RKO (cell line): ENCODE data around the gene MBD3.
"Not testable (repeated sequence)": the region's sequence is repeated elsewhere in the genome, so short reads cannot be mapped to it uniquely, and the experiment has no call there.

Source experiments
- DNase-seq: peaks from one replicate; pipeline ENCODE4 v3.0.0-alpha.2; 2016; ENCODE audit warnings: low spot score

MBD3 gene

DNA sequence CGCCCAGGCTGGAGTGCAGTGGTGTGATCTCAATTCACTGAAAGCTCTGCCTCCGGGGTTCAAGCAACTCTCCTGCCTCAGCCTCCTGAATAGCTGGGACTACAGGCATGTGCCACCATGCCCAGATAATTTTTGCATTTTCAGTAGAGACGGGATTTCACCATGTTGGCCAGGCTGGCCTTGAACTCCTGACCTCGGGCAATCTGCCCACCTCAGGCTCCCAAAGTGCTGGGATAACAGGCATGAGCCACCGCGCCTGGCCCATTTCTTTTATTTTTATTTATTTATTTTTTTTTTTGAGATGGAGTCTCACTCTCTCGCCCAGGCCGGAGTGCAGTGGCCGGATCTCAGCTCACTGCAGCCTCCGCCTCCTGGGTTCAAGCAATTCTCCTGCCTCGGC lies 52.9 kb downstream of the MBD3 start:
- DNase-seq, result not testable (repeated sequence)

- no peak for DNase-seq
Measured at GRCh38 chr19:1538978-1539377, 53.7 kb downstream of the MBD3 start.

DNA sequence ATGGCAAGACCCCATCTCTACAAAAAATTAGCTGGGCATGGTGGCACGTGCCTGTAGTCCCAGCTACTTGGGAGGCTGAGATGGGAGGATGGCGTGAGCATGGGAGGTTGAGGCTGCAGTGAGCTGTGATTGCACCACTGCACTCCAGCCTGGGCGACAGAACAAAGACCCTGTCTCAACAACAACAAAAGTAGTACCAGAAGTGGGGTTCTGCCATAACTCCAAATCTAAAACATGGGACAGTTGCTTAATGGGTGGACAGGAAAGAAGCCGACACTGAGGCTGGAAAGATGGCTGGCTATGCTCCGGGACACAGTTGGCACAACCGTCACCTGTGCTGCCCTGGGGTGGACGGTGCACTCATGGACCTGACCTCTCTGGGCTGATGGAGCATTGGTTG lies 57.0 kb downstream of the MBD3 start:
- DNase-seq, result not testable (repeated sequence)

DNA sequence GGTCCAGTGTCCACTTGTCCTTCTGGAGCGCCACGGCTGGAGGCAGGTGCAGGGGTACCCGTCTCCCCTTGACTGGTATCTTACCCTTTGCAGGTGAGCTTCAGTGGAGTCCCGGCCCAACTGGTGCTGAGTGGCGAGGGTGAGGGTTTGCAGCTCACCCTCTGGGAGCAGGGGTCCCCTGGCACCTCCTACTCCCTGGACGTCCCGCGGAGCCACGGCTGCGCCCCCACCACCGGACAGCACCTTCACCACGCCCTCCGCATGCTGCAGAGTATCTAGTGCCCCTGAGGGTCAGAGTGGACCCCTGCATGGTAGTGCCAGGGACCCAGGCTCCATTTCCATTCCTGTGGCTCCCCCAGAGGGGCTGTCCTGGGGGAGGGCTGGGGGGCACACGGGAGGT lies 57.7 kb downstream of the MBD3 start:
- no peak for DNase-seq

DNA sequence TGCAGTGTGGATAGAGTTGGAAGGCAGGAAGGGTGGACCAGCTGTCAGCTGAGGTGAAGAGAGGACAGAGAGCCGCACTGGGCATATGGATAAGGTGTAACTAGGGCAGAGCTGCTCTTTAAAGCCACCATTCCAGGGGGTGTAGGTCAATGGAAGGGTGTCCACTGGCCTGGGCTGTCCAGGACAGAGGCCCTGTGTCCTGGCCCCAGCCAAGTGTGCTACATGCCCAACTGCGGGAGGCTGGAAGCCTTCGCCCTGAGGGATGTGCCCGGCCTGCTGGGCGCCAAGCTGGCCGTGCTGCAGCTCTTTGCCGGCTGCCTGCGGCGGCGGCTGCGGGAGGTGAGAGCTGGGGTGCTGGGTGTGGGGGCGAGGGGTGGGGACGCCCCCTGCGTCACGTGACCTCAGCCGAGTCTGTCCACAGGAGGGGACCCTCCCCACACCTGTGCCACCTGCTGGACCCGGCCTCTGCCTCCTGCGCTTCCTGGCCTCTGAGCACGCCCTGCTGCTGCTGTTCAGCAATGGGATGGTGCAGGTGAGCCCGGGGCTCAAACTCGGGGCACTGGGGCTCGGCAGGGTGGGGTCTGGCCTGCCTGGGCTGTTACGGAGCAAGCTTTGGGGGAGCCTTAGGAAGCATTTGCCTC lies 59.0 kb downstream of the MBD3 start:
- DNase-seq, result no peak

DNA sequence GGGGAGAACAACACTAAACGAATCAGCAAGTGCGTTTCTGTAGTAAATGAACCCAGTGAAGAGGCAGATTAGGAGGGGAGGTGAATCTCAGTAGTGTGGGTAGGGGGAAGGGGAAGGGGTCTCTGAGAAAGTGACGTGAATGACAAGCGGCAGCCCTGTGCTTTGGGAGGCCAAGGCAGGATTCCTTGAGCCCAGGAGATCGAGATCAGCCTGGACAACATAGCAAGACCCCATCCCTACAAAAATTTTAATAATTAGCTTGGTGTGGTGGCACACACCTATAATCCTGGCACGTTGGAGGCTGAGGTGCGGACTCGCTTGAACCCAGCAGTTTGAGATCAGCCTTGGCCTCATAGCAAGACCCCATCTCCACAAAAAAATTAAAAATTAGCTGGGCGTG lies 60.7 kb downstream of the MBD3 start:
- no peak for DNase-seq

DNA sequence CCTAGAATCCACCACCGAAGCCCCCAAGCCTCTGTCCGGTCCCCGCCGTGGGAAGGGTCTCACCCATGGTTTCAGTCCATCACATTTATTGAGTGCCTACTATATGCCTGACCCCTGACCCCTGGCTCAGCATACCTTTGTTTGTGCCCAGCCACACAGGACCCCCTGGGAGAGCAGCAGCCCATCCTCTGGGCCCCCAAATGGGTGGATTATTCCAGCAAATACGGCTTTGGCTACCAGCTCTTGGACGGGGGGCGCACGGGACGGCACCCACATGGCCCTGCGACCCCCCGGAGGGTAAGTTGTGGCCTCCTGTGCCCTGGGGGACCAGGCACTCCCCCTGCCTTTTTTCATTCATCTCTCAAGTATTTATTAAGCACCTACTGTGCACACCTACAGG lies 61.1 kb downstream of the MBD3 start:
- no peak for DNase-seq

- not testable (repeated sequence) for DNase-seq
Measured at GRCh38 chr19:1530856-1531255, 61.8 kb downstream of the MBD3 start.

- no peak for DNase-seq
Measured at GRCh38 chr19:1529430-1529816, 63.2 kb downstream of the MBD3 start.

DNA sequence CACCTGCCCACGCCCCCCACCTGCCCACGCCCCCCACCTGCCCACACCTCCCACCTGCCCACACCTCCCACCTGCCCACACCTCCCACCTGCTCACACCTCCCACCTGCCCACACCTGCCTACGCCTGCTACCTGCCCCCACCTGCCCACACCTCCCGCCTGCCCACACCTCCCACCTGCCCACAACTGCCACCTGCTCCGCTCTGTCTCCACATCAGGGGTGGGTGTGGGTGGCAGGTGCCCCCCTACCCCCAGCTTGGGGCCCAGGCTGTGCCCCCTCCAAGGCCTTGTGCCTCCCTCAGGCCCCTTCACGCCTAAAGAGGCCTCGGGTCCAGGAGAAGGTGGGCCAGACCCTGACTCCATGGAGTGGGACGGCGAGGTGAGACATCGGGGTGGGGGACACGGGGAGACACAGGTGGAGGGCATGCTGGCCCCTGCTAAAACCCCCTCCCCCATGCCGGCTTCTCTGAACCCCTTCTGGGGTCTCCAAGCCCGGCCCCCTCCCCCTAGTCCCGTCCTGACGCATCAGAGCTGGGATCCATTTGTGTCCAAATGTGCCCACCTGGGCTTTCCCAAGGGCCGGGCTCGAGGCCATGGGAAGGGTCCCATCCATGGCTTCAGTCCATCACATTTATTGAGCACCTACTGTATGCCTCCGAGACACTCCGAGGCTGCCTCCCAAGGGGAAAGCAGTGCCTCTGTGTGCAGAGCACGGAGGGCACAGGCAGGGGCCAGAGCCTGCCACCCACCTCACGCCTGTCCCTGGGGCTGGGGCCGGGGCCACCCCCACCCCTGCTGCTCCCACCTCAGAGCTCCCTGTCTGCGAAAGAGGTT lies 63.9 kb downstream of the MBD3 start:
- DNase-seq, result no peak

GRCh38 chr19:1527650-1528309 lies 64.9 kb downstream of the MBD3 start:
- no peak for DNase-seq

- DNase-seq, result no peak
Measured at GRCh38 chr19:1526979-1527649, 65.6 kb downstream of the MBD3 start.

DNA sequence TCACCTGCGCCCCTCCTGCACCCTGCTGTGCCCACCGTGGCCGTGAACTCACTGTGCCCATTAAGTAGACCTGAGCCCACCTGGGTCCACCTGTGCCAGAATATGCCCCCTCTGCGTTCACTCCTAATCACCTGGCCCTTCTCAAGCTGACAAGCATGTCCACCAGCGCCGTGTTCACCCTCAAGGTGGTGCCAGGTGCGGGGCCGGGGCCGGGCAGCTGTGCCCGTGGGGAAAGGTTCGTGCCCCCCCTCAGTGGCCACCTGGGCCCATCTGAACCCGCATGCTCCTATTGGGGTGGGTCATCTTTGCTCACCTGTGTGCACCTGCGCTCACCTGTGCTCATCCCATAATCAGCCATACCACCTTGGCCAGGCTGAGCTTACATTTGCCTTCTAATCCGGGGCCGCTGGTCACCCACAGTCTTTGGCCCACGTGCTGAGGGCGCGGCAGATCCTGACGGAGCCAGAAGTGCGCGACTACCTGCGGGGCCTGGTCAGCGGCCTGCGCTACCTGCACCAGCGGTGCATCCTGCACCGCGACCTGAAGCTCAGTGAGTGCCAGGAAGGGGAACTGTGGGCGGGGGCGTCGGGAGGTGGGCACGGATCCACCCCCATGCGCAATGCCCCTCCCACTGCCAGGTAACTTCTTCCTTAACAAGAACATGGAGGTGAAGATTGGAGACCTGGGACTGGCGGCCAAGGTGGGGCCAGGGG lies 66.4 kb downstream of the MBD3 start:
- no peak for DNase-seq

DNA sequence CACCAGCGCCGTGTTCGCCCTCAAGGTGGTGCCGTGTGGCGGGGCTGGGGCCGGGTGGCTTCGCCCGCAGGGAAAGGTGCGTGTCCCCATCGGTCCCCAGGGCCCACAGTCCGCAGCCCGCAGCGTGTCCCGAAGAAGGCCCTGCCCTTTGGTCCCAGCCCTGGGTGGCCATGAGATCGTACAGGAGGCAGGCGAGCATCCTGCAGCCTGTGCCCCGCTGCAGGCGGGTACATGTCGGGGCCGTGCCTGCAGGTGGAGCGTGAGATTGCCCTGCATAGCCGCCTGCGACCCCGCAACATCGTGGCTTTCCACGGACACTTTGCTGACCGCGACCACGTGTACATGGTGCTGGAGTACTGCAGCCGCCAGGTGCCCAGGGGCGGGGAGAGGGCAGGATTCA lies 67.3 kb downstream of the MBD3 start:
- DNase-seq, result no peak

DNA sequence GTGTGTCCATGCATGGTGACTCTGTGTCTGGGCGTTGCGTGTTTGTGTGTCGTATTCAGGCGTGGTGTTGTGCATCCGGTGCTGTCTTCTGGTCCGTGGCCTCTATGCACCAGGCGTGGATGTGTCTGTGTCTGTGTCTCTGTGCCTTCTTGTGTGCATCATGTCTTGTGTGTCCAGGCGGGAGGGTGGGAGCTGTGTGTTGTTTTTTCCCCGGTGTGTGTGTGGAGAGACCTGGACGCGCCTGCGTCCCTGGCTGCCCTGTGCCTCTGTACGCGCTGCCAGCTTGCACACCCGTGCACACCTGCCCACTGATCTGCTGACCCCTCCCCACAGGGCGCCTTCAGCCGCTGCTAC lies 67.7 kb downstream of the MBD3 start:
- no peak for DNase-seq

- no peak for DNase-seq
Measured at GRCh38 chr19:1524287-1524971, 68.2 kb downstream of the MBD3 start.
